ENCODE results near the gene ADAT2.

The ADAT2 gene

DNA sequence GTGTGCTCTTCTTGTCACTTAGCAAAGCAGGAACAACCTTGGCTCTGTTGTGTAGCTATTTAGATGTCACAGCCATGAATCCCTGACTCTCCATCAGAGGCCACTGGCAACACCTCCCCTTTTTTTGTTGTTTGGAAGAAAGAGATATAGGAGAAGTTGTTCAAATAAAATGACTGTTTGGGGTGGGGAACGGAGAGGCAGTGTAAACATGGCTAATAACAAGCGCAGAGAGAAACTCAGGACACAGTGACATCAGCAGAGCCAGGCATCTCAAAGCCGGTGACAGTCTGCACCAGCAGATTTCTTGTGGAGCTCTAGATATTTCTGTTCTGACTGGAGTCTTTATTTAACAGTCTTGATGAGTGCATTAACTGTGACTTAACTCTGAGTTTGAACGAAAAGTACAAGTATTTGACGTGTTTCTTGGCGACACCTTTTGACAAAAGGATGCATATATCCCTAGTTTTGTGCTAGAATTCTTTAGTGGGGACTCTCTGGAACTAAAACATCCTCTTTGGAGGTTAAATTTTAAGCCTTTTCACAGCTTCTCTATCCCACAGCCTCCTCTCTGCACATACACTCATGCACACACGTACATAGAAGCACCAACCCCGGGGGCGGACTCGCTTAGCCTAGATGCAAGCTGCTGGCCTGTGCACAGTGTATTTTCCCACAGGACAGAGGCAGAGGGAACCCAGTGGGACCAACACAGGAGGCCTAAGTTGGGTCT lies 53.8 kb downstream of the ADAT2 start:
- no peak overlapping the region for H3K4me3 ChIP-seq (ENCODE audit: low read depth, low read length)
- no peak for DNase-seq (ENCODE audit: low read depth, low spot score)
- TF ChIP-seq, protein P1, sequence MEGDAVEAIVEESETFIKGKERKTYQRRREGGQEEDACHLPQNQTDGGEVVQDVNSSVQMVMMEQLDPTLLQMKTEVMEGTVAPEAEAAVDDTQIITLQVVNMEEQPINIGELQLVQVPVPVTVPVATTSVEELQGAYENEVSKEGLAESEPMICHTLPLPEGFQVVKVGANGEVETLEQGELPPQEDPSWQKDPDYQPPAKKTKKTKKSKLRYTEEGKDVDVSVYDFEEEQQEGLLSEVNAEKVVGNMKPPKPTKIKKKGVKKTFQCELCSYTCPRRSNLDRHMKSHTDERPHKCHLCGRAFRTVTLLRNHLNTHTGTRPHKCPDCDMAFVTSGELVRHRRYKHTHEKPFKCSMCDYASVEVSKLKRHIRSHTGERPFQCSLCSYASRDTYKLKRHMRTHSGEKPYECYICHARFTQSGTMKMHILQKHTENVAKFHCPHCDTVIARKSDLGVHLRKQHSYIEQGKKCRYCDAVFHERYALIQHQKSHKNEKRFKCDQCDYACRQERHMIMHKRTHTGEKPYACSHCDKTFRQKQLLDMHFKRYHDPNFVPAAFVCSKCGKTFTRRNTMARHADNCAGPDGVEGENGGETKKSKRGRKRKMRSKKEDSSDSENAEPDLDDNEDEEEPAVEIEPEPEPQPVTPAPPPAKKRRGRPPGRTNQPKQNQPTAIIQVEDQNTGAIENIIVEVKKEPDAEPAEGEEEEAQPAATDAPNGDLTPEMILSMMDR (IDR thresholded peaks at IDR 0.05; ENCODE audit: insufficient read depth, low read length, missing control alignments) = no peak
- POLR2A ChIA-PET = no interaction called here
- CTCF ChIA-PET = interaction anchor here (1.4 to 1.9 kb wide), 2 partner anchors 16 to 18 kb away, joined by 4 to 5 read pairs; no protein-coding TSS in a partner anchor

DNA sequence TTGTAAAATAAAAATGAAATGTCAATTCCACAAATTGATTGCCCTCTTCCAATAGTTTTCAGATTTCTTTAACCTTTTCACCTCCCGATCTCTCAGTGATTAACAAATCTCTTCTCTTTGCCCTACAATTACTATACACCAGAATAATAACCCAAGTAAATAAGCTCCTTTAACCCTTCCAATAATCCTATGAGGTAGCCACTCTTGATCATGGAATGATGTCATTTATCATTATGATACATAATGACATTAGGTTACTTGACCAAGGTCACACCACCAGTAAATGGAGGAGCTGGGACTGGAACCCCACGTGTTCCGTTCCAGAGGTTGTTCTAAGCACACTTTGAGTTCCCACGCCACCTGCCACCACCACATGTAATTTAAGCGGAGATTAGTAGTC lies 54.8 kb downstream of the ADAT2 start:
- DNase-seq (ENCODE audit: low read depth, low spot score) = no peak
- H3K4me3 ChIP-seq (ENCODE audit: low read depth, low read length) = no peak overlapping the region
- TF ChIP-seq, protein P1 (IDR thresholded peaks at IDR 0.05; ENCODE audit: insufficient read depth, low read length, missing control alignments) = no peak
- ChIA-PET CTCF (interaction anchor here (1.9 kb wide), 1 partner anchor 15 kb away, joined by 5 read pairs; no protein-coding TSS in a partner anchor), POLR2A (no interaction called here)

DNA sequence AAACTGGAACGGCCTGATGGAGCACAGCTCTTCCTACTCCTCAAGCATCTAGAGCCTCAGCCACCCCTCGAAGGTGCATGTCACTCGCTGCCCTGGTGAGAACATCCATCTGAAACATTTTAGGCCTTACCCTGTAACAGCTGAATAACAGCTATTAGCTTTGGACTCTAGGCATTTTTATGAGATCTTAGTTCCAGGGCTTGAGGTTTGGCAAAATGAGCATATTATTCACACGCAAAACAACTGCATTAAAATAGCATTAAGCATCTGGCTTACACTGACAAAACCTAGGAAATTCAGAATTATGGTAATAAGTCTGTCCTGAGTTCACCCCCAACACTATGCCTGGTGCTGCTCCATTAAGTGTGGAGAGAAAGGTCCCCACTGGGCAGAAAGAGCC lies 56.1 kb downstream of the ADAT2 start:
- DNase-seq (ENCODE audit: low read depth, low spot score) = no peak
- CTCF ChIA-PET = no interaction called here
- TF ChIP-seq, protein P1 (IDR thresholded peaks at IDR 0.05; ENCODE audit: insufficient read depth, low read length, missing control alignments) = no peak
- H3K4me3 ChIP-seq (ENCODE audit: low read depth, low read length) = no peak overlapping the region
- POLR2A ChIA-PET = no interaction called here

DNA sequence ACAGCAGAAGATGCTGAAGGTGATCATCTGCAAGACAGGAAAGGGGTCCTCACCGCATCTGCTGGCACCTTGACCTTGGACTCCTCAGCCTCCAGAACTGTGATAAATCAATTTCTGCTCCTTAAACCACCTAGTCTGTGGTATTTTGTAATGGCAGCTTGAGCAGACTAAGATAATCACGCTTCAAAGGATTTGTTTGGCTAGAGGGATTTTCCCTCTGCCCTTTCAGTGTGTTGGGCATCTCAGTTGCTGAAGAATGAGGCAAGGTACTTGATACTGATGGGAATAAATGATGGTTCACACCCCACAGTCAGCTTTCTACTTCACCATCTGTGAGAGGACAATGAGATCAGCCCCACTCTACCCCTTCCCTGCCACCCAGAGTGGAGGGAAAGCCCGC lies 60.2 kb downstream of the ADAT2 start:
- H3K4me3 ChIP-seq (ENCODE audit: low read depth, low read length) = no peak overlapping the region
- ChIA-PET CTCF (no interaction called here), POLR2A (no interaction called here)
- no peak for DNase-seq (ENCODE audit: low read depth, low spot score)
- TF ChIP-seq, protein P1 (IDR thresholded peaks at IDR 0.05; ENCODE audit: insufficient read depth, low read length, missing control alignments) = no peak

DNA sequence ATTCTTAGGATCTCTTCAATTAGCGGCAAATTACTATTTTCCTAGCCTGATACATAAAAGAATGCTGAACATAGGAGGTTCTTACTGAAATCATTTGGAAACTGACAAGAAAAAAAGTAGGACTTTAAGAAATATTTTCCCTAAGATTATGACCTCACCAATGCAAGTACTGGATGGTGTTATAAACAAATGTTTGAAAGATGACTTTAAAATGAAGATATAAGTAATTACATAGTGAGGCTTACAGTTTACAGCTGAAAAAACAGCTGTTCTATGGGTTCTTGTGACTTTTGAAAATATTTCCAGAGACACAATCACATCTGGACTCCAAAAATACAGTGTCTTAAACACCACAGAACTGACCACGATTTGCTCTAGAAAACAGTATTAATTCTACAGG lies 64.9 kb downstream of the ADAT2 start:
- ChIA-PET POLR2A (no interaction called here), CTCF (interaction anchor here (1.6 kb wide), 1 partner anchor 42 kb away, joined by 5 read pairs; no protein-coding TSS in a partner anchor)

DNA sequence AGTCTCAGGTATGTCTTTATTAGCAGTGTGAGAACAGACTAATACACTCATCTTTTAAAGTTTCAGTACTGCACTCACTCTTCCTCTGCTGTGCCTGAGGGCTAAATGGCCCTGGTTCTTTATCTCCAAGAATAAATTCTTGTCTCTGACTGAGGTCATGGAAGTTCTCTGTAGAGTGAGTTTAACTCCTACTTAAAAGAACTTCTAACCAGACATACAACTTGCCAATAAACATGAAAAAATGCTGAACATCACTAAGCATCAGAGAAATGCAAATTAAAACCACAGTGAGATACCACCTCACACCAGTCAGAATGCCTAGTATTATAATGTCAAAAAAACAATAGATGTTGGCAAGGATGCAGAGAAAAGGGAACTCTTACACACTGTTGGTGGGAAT lies 73.6 kb downstream of the ADAT2 start:
- CTCF ChIA-PET = no interaction called here
- DNase-seq (ENCODE audit: low read depth, low spot score) = no peak
- TF ChIP-seq, protein P1 (IDR thresholded peaks at IDR 0.05; ENCODE audit: insufficient read depth, low read length, missing control alignments) = no peak
- POLR2A ChIA-PET = no interaction called here
- H3K4me3 ChIP-seq (ENCODE audit: low read depth, low read length) = no peak overlapping the region

More for the DNA sequence above, 64.9 kb downstream of the ADAT2 start:
- DNase-seq (ENCODE audit: low read depth, low spot score) = no peak
- H3K4me3 ChIP-seq (ENCODE audit: low read depth, low read length) = no peak overlapping the region
- TF ChIP-seq, protein P1 (IDR thresholded peaks at IDR 0.05; ENCODE audit: insufficient read depth, low read length, missing control alignments) = no peak

Data from AG04449 (cell line).